H9 (cell line): Measurements from ENCODE around the gene ATP5PO. TPM values are rescaled to one million over a fixed set of nuclear protein-coding genes. Genes with fewer than 3 reads are reported as not detected.

Source experiments
- DNase-seq: peaks from one replicate; pipeline ENCODE4 v3.0.0-alpha.2; 2017
- H2AFZ ChIP-seq: one replicate; pipeline ENCODE4 v1.6.1; 2013; ENCODE audit warnings: mild to moderate bottlenecking, low read length, control low read depth, moderate library complexity
- H2AK5ac ChIP-seq: 2 replicates; pipeline ENCODE4 v1.6.1; 2013; ENCODE audit warnings: low read length, control low read depth, mixed read lengths; ENCODE audit not compliant: insufficient read length
- H2BK120ac ChIP-seq: one replicate; pipeline ENCODE4 v1.6.1; 2013; ENCODE audit warnings: low read depth, mild to moderate bottlenecking, low read length, control low read depth, inconsistent platforms; ENCODE audit not compliant: poor library complexity, severe bottlenecking
- H2BK12ac ChIP-seq: 2 replicates; pipeline ENCODE4 v1.6.1; 2013; ENCODE audit warnings: low read length, control low read depth, mixed read lengths, low read depth; ENCODE audit not compliant: insufficient read length
- H2BK15ac ChIP-seq: 2 replicates; pipeline ENCODE4 v1.6.1; 2013; ENCODE audit warnings: low read depth, low read length, control low read depth
- H2BK20ac ChIP-seq: one replicate; pipeline ENCODE4 v1.6.1; 2013; ENCODE audit warnings: low read depth, mild to moderate bottlenecking, low read length, control low read depth, inconsistent platforms; ENCODE audit not compliant: poor library complexity, severe bottlenecking
- H2BK5ac ChIP-seq: 2 replicates; pipeline ENCODE4 v1.6.1; 2013; ENCODE audit warnings: low read length, control low read depth, mixed read lengths; ENCODE audit not compliant: insufficient read length
- H3K14ac ChIP-seq: 2 replicates; pipeline ENCODE4 v1.6.1; 2013; ENCODE audit warnings: low read length, control low read depth; ENCODE audit not compliant: insufficient read depth
- H3K18ac ChIP-seq: 2 replicates; pipeline ENCODE4 v1.6.1; 2013; ENCODE audit warnings: low read depth, mild to moderate bottlenecking, mixed read lengths, low read length, control low read depth; ENCODE audit not compliant: insufficient read length
- H3K23ac ChIP-seq: 2 replicates; pipeline ENCODE4 v1.6.1; 2013; ENCODE audit warnings: low read length, control low read depth, mixed read lengths, low read depth; ENCODE audit not compliant: insufficient read length
- H3K23me2 ChIP-seq: 2 replicates; pipeline ENCODE4 v1.6.1; 2013; ENCODE audit warnings: low read depth, mild to moderate bottlenecking, mixed read lengths, low read length, control low read depth; ENCODE audit not compliant: insufficient read length, poor library complexity, severe bottlenecking
- H3K27ac ChIP-seq: 2 replicates; pipeline ENCODE4 v1.5.1; 2013; ENCODE audit warnings: low read length, control low read depth, mixed read lengths, low read depth; ENCODE audit not compliant: insufficient read length
- H3K27me3 ChIP-seq: 2 replicates; pipeline ENCODE4 v1.6.1; 2013; ENCODE audit warnings: low read length, control low read depth, inconsistent platforms; ENCODE audit not compliant: insufficient read depth
- H3K4ac ChIP-seq: 2 replicates; pipeline ENCODE4 v1.6.1; 2013; ENCODE audit warnings: low read depth, mild to moderate bottlenecking, control low read depth, inconsistent platforms, low read length, moderate library complexity
- H3K4me1 ChIP-seq: 2 replicates; pipeline ENCODE4 v1.6.1; 2013; ENCODE audit warnings: low read length, control low read depth, inconsistent platforms; ENCODE audit not compliant: insufficient read depth
- H3K4me2 ChIP-seq: 2 replicates; pipeline ENCODE4 v1.6.1; 2013; ENCODE audit warnings: low read length, control low read depth, mixed read lengths; ENCODE audit not compliant: insufficient read length, insufficient read depth
- H3K56ac ChIP-seq: 2 replicates; pipeline ENCODE4 v1.6.1; 2013; ENCODE audit warnings: low read depth, mild to moderate bottlenecking, mixed read lengths, low read length, control low read depth; ENCODE audit not compliant: insufficient read length
- H3K79me1 ChIP-seq: 2 replicates; pipeline ENCODE4 v1.6.1; 2013; ENCODE audit warnings: low read depth, mild to moderate bottlenecking, moderate library complexity, low read length, control low read depth, inconsistent platforms; ENCODE audit not compliant: insufficient read depth, poor library complexity, severe bottlenecking
- H3K79me2 ChIP-seq: 2 replicates; pipeline ENCODE4 v1.6.1; 2013; ENCODE audit warnings: low read length, control low read depth, inconsistent platforms; ENCODE audit not compliant: insufficient read depth
- H3K9ac ChIP-seq: 2 replicates; pipeline ENCODE4 v1.6.1; 2013; ENCODE audit warnings: low read length, control low read depth, mixed read lengths; ENCODE audit not compliant: insufficient read length; ENCODE audit errors: extremely low read depth
- H3K9me3 ChIP-seq: one replicate; pipeline ENCODE4 v1.6.1; 2013; ENCODE audit warnings: low read depth, low read length, inconsistent platforms; ENCODE audit not compliant: control insufficient read depth
- H3T11ph ChIP-seq: one replicate; pipeline ENCODE4 v1.6.1; 2013; ENCODE audit warnings: mild to moderate bottlenecking, low read length, control low read depth, inconsistent platforms
- H4K20me1 ChIP-seq: one replicate; pipeline ENCODE4 v1.6.1; 2013; ENCODE audit not compliant: control insufficient read depth, insufficient read length, insufficient read depth
- H4K5ac ChIP-seq: 2 replicates; pipeline ENCODE4 v1.6.1; 2013; ENCODE audit warnings: low read depth, mild to moderate bottlenecking, mixed read lengths, low read length, control low read depth; ENCODE audit not compliant: insufficient read length
- H4K8ac ChIP-seq: replicated peaks from 2 replicates; pipeline ENCODE4 v1.6.1; 2013; ENCODE audit warnings: low read length, control low read depth, mixed read lengths, low read depth; ENCODE audit not compliant: insufficient read length
- H4K91ac ChIP-seq: 2 replicates; pipeline ENCODE4 v1.6.1; 2013; ENCODE audit warnings: low read depth, mild to moderate bottlenecking, moderate library complexity, mixed read lengths, low read length, control low read depth; ENCODE audit not compliant: insufficient read length
- H3K27ac Mint-ChIP-seq, 3 experiments: 2 replicates in 2 of 3; 3 replicates in 1 of 3; pipeline ENCODE4 v1.8.0; 2020 to 2021; ENCODE audit warnings: mixed read lengths in 3 of 3, mild to moderate bottlenecking in 1 of 3, moderate library complexity in 1 of 3
- H3K27me3 Mint-ChIP-seq: 2 replicates; pipeline ENCODE4 v1.8.0; 2021; ENCODE audit warnings: low read depth, mild to moderate bottlenecking, moderate library complexity, mixed read lengths
- H3K36me3 Mint-ChIP-seq, 3 experiments: 2 replicates in 2 of 3; 3 replicates in 1 of 3; pipeline ENCODE4 v1.8.0; 2020 to 2021; ENCODE audit warnings: low read depth in 3 of 3, mixed read lengths in 3 of 3; ENCODE audit not compliant: insufficient read depth in 1 of 3
- H3K4me1 Mint-ChIP-seq, 2 experiments: 2 replicates each; pipeline ENCODE4 v1.8.0; 2020; ENCODE audit warnings: mixed read lengths in 2 of 2
- H3K4me3 Mint-ChIP-seq, 2 experiments: 2 replicates in 1 of 2; 3 replicates in 1 of 2; pipeline ENCODE4 v1.8.0; 2020 to 2021; ENCODE audit warnings: mild to moderate bottlenecking in 2 of 2, mixed read lengths in 2 of 2, moderate library complexity in 1 of 2
- H3K9me3 Mint-ChIP-seq, 2 experiments: 2 replicates in 1 of 2; 3 replicates in 1 of 2; pipeline ENCODE4 v1.8.0; 2020; ENCODE audit warnings: mild to moderate bottlenecking in 2 of 2, mixed read lengths in 2 of 2, moderate library complexity in 1 of 2
- CTCF ChIP-seq: fragments of 200-600 bp; sonication (generic); conservative IDR thresholded peaks from 3 replicates; pipeline ENCODE4 v1.8.0; 2021; ENCODE audit warnings: antibody characterized with exemption, mild to moderate bottlenecking
- WGBS: extraction: QIAGEN DNeasy Blood & Tissue Kit; methylation state at CpG from one replicate; pipeline ENCODE4 v1.1.7; 2013; ENCODE audit warnings: missing lambda C conversion rate, low lambda C conversion rate, mixed read lengths; ENCODE audit not compliant: insufficient read length; ENCODE audit errors: extremely low coverage; 5-methylcytosine and 5-hydroxymethylcytosine counted together
- total RNA-seq: library from RNA; stranded (reverse); gene quantifications from 2 replicates; pipeline ENCODE4 v1.2.1, GENCODE V29; 2021

The ATP5PO gene
- total RNA-seq, 1 experiment from 2014 or later = 275 TPM

GRCh38 chr21:33855190-33855589 lies 60.4 kb downstream of the ATP5PO start:
- DNase-seq = peak; percentile 45
- Histone ChIP-seq H2BK20ac (no peak overlapping the region), H3K4me2 (no peak overlapping the region), H4K5ac (no peak overlapping the region), H3K56ac (no peak overlapping the region), H3K9me3 (no peaks in the 10 kb centered on the region), H2BK120ac (no peak overlapping the region), H4K91ac (no peak overlapping the region), H2AFZ (no peak overlapping the region), H3K79me2 (no peaks in the 10 kb centered on the region), H4K8ac (no peak overlapping the region), H4K20me1 (no peaks in the 10 kb centered on the region), H3K27ac (no peak overlapping the region), H2AK5ac (no peak overlapping the region), H2BK12ac (no peak overlapping the region), H3K23me2 (no peaks in the 10 kb centered on the region), H3K27me3 (no peaks in the 10 kb centered on the region), H3K14ac (no peak overlapping the region; the same call in 1 of the 2 replicates), H3K79me1 (no peaks in the 10 kb centered on the region), H3K4me1 (no peaks in the 10 kb centered on the region), H3K18ac (no peak overlapping the region), H3T11ph (no peak overlapping the region), H2BK15ac (no peak overlapping the region), H3K23ac (no peak overlapping the region), H3K9ac (no peak overlapping the region), H3K4ac (no peak overlapping the region), H2BK5ac (no peak overlapping the region)
- Mint-ChIP-seq H3K4me3 (no peak overlapping the region; a peak in 1 of 5 replicates), H3K9me3 (no peaks in the 10 kb centered on the region), H3K36me3 (no peaks in the 10 kb centered on the region), H3K27me3 (peaks cover 3% of the 10 kb centered on the region; the same call in 1 of the 2 replicates), H3K27ac (peak overlapping the region in 1 of 3 experiments; percentile 64; a peak in 1 of 7 replicates), H3K4me1 (peaks cover 22% of the 10 kb centered on the region in 2 experiments)
- WGBS = no CpG with 5 or more reads among the region's 6 CpGs
- peak; percentile 58 for TF ChIP-seq CTCF
